Type B pancreatic cell (in vitro differentiated cells): ENCODE measurements around the gene RRP15. TPM values are rescaled to one million over a fixed set of nuclear protein-coding genes. Genes with fewer than 3 reads are reported as not detected.

Experiments used
- DNase-seq: peaks from one replicate; pipeline ENCODE4 v3.0.0; 2021; ENCODE audit warnings: mixed read lengths; ENCODE audit not compliant: unreplicated experiment; ENCODE audit errors: extremely low spot score
- H3K27ac Mint-ChIP-seq: 2 replicates; pipeline ENCODE4 v1.8.0; 2021; ENCODE audit warnings: mild to moderate bottlenecking, mixed read lengths
- H3K27me3 Mint-ChIP-seq: 2 replicates; pipeline ENCODE4 v1.8.0; 2021; ENCODE audit warnings: mixed read lengths
- H3K36me3 Mint-ChIP-seq: 2 replicates; pipeline ENCODE4 v1.8.0; 2021; ENCODE audit warnings: mixed read lengths
- H3K4me1 Mint-ChIP-seq: one replicate; pipeline ENCODE4 v1.8.0; 2021; ENCODE audit warnings: mixed read lengths; ENCODE audit not compliant: unreplicated experiment
- H3K4me3 Mint-ChIP-seq: 2 replicates; pipeline ENCODE4 v1.8.0; 2021; ENCODE audit warnings: mild to moderate bottlenecking, mixed read lengths
- H3K9me3 Mint-ChIP-seq: 2 replicates; pipeline ENCODE4 v1.8.0; 2021; ENCODE audit warnings: mixed read lengths
- CTCF ChIP-seq: fragments of 200-600 bp; sonication (generic); conservative IDR thresholded peaks from 2 replicates; pipeline ENCODE4 v1.5.0; 2021; ENCODE audit warnings: antibody characterized with exemption, mild to moderate bottlenecking
- total RNA-seq: library from RNA; stranded (reverse); gene quantifications from 2 replicates; pipeline ENCODE4 v1.2.1, GENCODE V29; 2021; ENCODE audit warnings: low replicate concordance

RRP15 gene
- total RNA-seq, 1 donor from 2014 or later = 22.9 TPM

GRCh38 chr1:218357211-218357892 is 72.3 kb downstream of the RRP15 start:
- no peak for DNase-seq
- Mint-ChIP-seq H3K9me3 (no peaks in the 10 kb centered on the region), H3K4me1 (peaks cover 36% of the 10 kb centered on the region), H3K27ac (no peak overlapping the region), H3K27me3 (no peaks in the 10 kb centered on the region), H3K36me3 (peaks cover 35% of the 10 kb centered on the region), H3K4me3 (peak overlapping the region; percentile 20)
- TF ChIP-seq CTCF = no peak

- Mint-ChIP-seq H3K27me3 (no peaks in the 10 kb centered on the region), H3K4me1 (peaks cover 36% of the 10 kb centered on the region), H3K9me3 (no peaks in the 10 kb centered on the region), H3K36me3 (peaks cover 33% of the 10 kb centered on the region), H3K27ac (no peak overlapping the region), H3K4me3 (no peak overlapping the region)
- DNase-seq = no peak
- TF ChIP-seq CTCF = no peak
These were observed 72.8 kb downstream of the RRP15 start for GRCh38 chr1:218357893-218358232.

- Mint-ChIP-seq H3K9me3 (no peaks in the 10 kb centered on the region), H3K4me3 (peak overlapping the region; percentile 4), H3K27me3 (no peaks in the 10 kb centered on the region), H3K36me3 (peaks cover 25% of the 10 kb centered on the region), H3K4me1 (peaks cover 39% of the 10 kb centered on the region), H3K27ac (no peak overlapping the region)
- DNase-seq = no peak
- peak; percentile 73 for TF ChIP-seq CTCF
These were observed 76.4 kb downstream of the RRP15 start for GRCh38 chr1:218361298-218362065.

DNA sequence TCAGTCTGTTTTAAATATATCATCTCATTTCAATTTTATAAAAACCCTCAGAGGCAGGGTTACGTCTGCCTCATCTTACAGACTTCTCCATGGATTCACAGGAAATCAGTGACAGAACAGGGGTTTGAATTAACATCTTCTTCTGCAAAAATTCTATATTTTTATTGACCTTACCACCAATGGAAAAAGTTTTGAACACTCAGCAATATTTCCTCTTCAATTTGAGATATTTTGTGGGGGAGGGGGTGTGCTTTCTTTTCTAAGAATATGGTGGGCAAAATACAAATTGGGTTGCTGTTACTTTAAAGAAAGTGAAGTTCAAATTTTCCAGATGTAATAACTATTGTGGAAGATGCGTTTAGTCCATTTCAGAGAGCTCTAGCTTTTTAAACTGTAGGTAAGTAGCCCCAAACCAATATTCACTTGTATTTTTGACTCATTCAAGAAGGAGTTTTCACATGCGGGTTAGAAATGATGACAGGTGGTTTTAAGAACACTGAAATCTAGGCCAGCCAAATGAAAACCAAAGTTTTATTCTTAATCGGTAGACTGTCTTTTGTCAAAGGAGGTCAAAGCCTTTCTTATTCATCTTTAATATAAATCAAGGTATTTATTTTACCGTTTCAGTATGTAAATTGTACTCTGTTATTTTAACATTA is 77.5 kb downstream of the RRP15 start:
- peaks cover 47% of the 10 kb centered on the region for H3K4me1 Mint-ChIP-seq
- H3K27me3 Mint-ChIP-seq = no peaks in the 10 kb centered on the region
- H3K36me3 Mint-ChIP-seq = peaks cover 26% of the 10 kb centered on the region
- no peak overlapping the region for H3K27ac Mint-ChIP-seq
- H3K4me3 Mint-ChIP-seq = no peak overlapping the region
- no peak for DNase-seq
- no peak for TF ChIP-seq CTCF
- H3K9me3 Mint-ChIP-seq = no peaks in the 10 kb centered on the region

DNA sequence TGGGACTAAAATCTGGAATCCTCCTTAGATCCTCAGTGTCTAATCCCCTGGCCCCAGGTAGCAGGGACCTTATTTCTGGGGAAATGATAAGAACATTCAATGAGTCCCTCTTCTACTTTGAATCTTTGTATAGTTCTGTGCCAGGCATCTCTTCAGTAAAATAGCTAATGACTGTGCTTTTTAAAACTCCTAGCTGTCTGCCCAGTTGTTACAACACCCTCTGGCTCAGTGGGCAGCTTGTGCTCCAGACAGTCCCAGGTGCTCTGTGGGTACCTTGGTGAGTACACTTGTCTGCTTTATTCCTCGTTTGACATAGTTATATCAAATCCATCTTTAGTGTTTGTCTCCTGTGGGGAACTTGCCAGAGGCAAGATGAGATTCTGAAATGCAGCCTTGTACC is 78.0 kb downstream of the RRP15 start:
- no peak for DNase-seq

More for the DNA sequence above, 78.0 kb downstream of the RRP15 start:
- peaks cover 23% of the 10 kb centered on the region for H3K36me3 Mint-ChIP-seq
- no peak overlapping the region for H3K27ac Mint-ChIP-seq
- no peak for TF ChIP-seq CTCF
- H3K27me3 Mint-ChIP-seq = no peaks in the 10 kb centered on the region
- peaks cover 42% of the 10 kb centered on the region for H3K4me1 Mint-ChIP-seq
- H3K9me3 Mint-ChIP-seq = no peaks in the 10 kb centered on the region
- no peak overlapping the region for H3K4me3 Mint-ChIP-seq
